Epithelial cell of esophagus (primary cell): ENCODE results near the gene TBX10.
"Not testable (repeated sequence)": the region's sequence is repeated elsewhere in the genome, so short reads cannot be mapped to it uniquely, and the experiment has no call there.

ENCODE experiments used
- DNase-seq: peaks from one replicate; pipeline ENCODE4 v3.0.0; 2010; ENCODE audit warnings: low read depth
- H3K4me3 ChIP-seq: 2 replicates; pipeline ENCODE4 v1.5.1; 2011; ENCODE audit warnings: mild to moderate bottlenecking, low read length, control low read depth
- TF ChIP-seq, protein P1 (sequence below): IDR thresholded peaks from 2 replicates; pipeline ENCODE4 v1.5.1; 2011; ENCODE audit warnings: low read depth, mild to moderate bottlenecking, low read length, control low read depth, inconsistent platforms; ENCODE audit not compliant: insufficient read depth; ENCODE audit errors: missing control alignments

TBX10 gene

DNA sequence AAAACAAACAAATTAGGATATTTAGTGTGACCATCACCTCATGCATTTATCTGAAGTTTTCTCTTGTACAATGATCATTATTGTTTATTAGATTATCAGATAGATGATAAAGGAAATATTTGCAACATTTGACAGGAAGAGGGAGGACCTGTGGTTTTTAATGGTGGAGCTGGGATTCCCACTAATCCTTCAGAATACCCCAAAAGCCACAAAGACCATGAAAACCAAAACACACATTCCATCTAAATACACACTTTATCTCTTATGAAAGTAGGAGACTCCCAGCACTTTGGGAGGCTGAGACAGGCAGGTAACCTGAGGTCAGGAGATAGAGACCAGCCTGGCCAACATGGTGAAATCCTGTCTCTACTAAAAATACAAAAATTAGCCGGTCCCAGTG, 40.4 kb downstream of the TBX10 start:
- no peak for DNase-seq
- TF ChIP-seq, protein P1, sequence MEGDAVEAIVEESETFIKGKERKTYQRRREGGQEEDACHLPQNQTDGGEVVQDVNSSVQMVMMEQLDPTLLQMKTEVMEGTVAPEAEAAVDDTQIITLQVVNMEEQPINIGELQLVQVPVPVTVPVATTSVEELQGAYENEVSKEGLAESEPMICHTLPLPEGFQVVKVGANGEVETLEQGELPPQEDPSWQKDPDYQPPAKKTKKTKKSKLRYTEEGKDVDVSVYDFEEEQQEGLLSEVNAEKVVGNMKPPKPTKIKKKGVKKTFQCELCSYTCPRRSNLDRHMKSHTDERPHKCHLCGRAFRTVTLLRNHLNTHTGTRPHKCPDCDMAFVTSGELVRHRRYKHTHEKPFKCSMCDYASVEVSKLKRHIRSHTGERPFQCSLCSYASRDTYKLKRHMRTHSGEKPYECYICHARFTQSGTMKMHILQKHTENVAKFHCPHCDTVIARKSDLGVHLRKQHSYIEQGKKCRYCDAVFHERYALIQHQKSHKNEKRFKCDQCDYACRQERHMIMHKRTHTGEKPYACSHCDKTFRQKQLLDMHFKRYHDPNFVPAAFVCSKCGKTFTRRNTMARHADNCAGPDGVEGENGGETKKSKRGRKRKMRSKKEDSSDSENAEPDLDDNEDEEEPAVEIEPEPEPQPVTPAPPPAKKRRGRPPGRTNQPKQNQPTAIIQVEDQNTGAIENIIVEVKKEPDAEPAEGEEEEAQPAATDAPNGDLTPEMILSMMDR, result no peak
- H3K4me3 ChIP-seq, result no peak overlapping the region

- not testable (repeated sequence) for H3K4me3 ChIP-seq, DNase-seq
Measured at GRCh38 chr11:67597963-67598362, 41.6 kb downstream of the TBX10 start.

GRCh38 chr11:67597458-67597857, 42.1 kb downstream of the TBX10 start:
- not testable (repeated sequence) for H3K4me3 ChIP-seq, DNase-seq

GRCh38 chr11:67596753-67597300, 42.7 kb downstream of the TBX10 start:
- no peak for DNase-seq
- H3K4me3 ChIP-seq, result no peak overlapping the region
- TF ChIP-seq, protein P1, result no peak

DNA sequence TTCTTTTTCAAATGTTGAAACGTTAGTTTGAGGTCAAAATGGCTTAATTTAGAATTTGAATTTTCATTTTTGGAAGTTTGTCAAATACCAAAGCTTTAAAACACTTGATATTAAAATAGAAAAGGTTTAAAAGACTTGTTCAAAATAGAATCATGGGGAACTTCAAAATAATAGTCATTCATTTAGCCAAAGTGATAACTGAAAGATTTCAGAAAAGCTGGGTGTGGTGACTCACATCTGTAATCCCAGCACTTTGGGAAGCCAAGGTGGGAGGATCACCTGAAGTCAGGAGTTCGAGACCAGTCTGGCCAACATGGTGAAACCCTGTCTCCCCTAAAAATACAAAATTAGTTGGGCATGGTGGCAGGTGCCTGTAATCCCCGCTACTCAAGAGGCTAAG, 45.1 kb downstream of the TBX10 start:
- TF ChIP-seq, protein P1, result no peak
- H3K4me3 ChIP-seq, result no peak overlapping the region
- no peak for DNase-seq

DNA sequence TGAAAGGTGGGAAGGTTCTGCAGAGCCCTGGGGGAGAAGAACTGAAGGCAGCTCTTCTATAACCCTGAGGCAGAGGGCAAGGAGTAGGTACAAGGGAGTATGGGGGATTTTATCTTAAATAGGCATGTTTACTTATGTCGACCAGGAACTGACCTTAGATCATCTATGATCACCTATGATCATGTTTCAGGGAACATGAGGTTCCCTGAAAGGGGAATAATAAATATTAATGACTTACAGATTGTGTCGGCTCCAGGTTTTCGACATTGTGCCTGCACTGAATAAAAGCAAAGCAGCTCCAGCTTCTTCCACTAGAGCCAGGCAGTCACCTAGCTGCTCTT, 46.0 kb downstream of the TBX10 start:
- no peak overlapping the region for H3K4me3 ChIP-seq
- no peak for DNase-seq
- TF ChIP-seq, protein P1, result no peak

- DNase-seq, result peak; percentile 29
- TF ChIP-seq, protein P1, result no peak
- H3K4me3 ChIP-seq, result no peak overlapping the region
Measured at GRCh38 chr11:67592880-67593564, 46.5 kb downstream of the TBX10 start.

DNA sequence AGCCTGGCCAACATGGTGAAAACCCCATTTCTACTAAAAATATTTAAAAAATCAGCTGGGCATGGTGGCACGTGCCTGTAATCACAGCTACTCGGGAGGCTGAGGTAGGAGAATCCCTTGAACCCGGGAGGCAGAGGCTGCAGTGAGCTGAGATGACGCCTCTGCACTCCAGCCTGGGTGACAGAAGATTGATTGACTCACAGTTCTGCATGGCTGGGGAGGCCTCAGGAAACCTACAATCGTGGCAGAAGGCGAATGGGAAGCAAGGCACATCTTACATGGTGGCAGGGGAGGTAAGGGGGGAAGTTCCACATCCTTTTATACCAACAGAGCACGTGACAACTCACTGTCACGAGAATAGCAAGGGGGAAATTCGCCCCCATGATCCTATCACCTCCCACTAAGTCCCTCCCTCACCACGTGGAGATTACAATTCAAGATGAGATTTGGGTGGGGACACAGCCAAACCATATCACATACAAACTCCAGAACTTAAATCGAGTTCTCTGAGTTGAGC, 50.6 kb downstream of the TBX10 start:
- not testable (repeated sequence) for DNase-seq, H3K4me3 ChIP-seq
